Esophagus muscularis mucosa (tissue), 4 donors: ENCODE measurements around the gene ANO6.

Source experiments
- EP300 ChIP-seq: sonication (generic); formaldehyde crosslinking; IDR thresholded peaks from one replicate; pipeline ENCODE4 v1.6.1; 2017; ENCODE audit warnings: antibody characterized with exemption
- POLR2A ChIP-seq: fragments of 450-650 bp; IDR thresholded peaks from one replicate; pipeline ENCODE4 v1.6.1; 2017; ENCODE audit warnings: antibody characterized with exemption, moderate library complexity, mild to moderate bottlenecking, low read depth
- POLR2AphosphoS5 ChIP-seq, 2 donors: sonication (generic); formaldehyde crosslinking; IDR thresholded peaks; one replicate each; pipeline ENCODE4 v1.6.1; 2017; ENCODE audit warnings: antibody characterized with exemption in 2 of 2
- TF ChIP-seq, protein P1 (sequence below), 3 experiments: fragments of 200-600 bp in 2 of 3; fragments of 450-650 bp in 1 of 3; sonication (generic) in 2 of 3; IDR thresholded peaks; one replicate each; pipeline ENCODE4 v1.5.1; 2017 to 2019; ENCODE audit warnings: antibody characterized with exemption in 3 of 3, mild to moderate bottlenecking in 2 of 3, moderate library complexity in 1 of 3

DNA sequence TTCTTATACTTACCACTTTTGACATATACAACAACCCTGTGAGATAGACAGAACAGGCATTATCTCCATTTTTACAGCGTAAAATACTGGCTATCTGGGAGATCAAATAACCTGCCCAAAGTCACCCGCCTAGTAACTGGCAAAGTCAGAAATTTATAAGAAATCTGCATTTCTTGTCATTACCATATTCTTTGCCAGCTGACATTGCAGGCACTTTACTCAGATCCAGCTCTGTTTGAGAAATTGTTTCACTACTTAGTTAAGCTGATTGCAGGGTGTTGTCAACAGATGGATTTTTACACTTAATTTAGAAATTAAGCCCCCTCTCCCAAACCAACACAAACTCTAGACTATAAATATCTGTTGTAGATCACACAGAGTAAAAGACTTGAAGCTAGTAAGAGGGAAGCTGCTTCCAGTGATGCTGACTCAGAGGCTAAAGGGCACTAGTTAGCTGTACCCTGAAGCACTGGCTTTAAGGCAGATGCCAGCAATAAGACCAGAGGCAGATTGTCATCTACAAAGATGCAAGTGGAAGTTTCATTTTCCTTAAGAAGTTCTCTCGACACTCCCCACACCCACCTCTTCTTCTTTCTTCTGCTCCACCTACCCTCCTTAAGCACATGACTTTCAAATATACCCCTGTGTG is 153.1 kb downstream of the ANO6 start:
- TF ChIP-seq, protein P1, sequence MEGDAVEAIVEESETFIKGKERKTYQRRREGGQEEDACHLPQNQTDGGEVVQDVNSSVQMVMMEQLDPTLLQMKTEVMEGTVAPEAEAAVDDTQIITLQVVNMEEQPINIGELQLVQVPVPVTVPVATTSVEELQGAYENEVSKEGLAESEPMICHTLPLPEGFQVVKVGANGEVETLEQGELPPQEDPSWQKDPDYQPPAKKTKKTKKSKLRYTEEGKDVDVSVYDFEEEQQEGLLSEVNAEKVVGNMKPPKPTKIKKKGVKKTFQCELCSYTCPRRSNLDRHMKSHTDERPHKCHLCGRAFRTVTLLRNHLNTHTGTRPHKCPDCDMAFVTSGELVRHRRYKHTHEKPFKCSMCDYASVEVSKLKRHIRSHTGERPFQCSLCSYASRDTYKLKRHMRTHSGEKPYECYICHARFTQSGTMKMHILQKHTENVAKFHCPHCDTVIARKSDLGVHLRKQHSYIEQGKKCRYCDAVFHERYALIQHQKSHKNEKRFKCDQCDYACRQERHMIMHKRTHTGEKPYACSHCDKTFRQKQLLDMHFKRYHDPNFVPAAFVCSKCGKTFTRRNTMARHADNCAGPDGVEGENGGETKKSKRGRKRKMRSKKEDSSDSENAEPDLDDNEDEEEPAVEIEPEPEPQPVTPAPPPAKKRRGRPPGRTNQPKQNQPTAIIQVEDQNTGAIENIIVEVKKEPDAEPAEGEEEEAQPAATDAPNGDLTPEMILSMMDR (IDR thresholded peaks at IDR 0.05) = no peak
- no peak for TF ChIP-seq POLR2A
- no peak for TF ChIP-seq EP300
- TF ChIP-seq POLR2AphosphoS5 (IDR thresholded peaks at IDR 0.05) = no peak
